ENCODE measurements around the gene FNBP1. TPM values are rescaled to one million over a fixed set of nuclear protein-coding genes. Genes with fewer than 3 reads are reported as not detected.

The FNBP1 gene
- total and polyA plus RNA-seq, 2 of the 8 experiments (the other 6 are each of a cell fraction or from before 2014, with no cell fraction given) = 7.2 to 40.9 TPM

DNA sequence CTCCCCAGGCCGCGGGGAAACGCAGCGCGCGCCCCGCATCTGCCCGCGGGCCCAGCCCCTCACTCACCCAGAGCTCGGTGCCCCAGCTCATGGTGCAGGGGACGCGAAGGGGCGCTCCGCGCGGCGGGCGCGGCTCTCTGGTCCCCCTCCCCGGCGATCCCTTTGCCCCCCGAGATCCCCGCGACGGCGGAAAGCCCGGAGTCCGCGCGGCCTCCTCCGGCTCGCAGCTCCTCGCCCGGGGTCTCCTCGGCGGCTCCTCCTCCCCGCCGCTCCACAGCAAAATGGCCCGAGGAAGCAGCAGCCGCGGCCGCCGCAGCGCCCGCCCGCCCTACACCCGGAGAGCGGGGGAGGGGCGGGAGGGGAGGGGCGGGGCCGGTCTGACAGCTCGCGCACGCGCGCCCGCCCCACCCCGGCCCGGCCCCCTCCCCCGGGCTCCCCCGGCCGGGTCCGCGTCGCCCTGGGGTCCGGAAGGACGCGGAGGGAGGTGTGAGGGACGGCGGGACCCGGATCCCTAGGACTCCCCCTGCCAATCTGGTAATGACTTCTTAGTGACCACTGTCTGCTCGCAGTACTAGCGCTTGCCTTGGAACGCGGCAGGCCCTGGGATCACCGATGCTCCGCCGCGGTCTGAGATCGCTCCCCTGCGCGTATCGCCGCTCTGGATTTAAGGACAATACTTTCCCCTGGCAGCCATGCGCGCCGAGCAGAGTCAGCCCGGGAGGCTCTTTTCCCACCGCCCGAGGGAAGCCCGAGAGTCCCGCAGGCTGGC, at the start of gene FNBP1 (continued):
- TF ChIP-seq, protein P1, sequence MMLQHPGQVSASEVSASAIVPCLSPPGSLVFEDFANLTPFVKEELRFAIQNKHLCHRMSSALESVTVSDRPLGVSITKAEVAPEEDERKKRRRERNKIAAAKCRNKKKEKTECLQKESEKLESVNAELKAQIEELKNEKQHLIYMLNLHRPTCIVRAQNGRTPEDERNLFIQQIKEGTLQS (IDR thresholded peaks at IDR 0.05; ENCODE audit: insufficient read depth, low read depth, low read length) = no peak
- TF ChIP-seq, protein P2, sequence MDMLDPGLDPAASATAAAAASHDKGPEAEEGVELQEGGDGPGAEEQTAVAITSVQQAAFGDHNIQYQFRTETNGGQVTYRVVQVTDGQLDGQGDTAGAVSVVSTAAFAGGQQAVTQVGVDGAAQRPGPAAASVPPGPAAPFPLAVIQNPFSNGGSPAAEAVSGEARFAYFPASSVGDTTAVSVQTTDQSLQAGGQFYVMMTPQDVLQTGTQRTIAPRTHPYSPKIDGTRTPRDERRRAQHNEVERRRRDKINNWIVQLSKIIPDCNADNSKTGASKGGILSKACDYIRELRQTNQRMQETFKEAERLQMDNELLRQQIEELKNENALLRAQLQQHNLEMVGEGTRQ (IDR thresholded peaks at IDR 0.05; ENCODE audit: low read length) = no peak
- no peak for TF ChIP-seq TCF12 (IDR thresholded peaks at IDR 0.05; ENCODE audit: low read depth, low read length)
- no peak for TF ChIP-seq EZH2 (IDR thresholded peaks at IDR 0.05; ENCODE audit: low read depth, low read length, severe bottlenecking)
- no peak for TF ChIP-seq CTBP2 (IDR thresholded peaks at IDR 0.05; ENCODE audit: borderline replicate concordance, insufficient read depth, insufficient read length, low read length)
- TF ChIP-seq TBP (IDR thresholded peaks at IDR 0.05; ENCODE audit: low read depth, low read length) = 0 out of 2 replicates have a peak, but pooled peaks have one; percentile 39
- TF ChIP-seq CEBPB (IDR thresholded peaks at IDR 0.05; ENCODE audit: low read depth, low read length) = no peak
- no peak for TF ChIP-seq JUN (IDR thresholded peaks at IDR 0.05; ENCODE audit: low read depth, low read length)
- TF ChIP-seq PHF8 (conservative IDR thresholded peaks at IDR 0.05; ENCODE audit: low read depth, low read length) = peak; percentile 46
- no peak for TF ChIP-seq RNF2 (IDR thresholded peaks at IDR 0.05; ENCODE audit: borderline replicate concordance, low read depth, low read length, missing control alignments, poor library complexity, severe bottlenecking)
- TF ChIP-seq SP2 (IDR thresholded peaks at IDR 0.05; ENCODE audit: low read length) = no peak
- no peak for TF ChIP-seq JUND (IDR thresholded peaks at IDR 0.05; ENCODE audit: low read length)
- TF ChIP-seq BACH1 (IDR thresholded peaks at IDR 0.05; ENCODE audit: low read length) = 0 out of 2 replicates have a peak, but pooled peaks have one; percentile 7
- TF ChIP-seq, protein P3, sequence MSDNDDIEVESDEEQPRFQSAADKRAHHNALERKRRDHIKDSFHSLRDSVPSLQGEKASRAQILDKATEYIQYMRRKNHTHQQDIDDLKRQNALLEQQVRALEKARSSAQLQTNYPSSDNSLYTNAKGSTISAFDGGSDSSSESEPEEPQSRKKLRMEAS (IDR thresholded peaks at IDR 0.05) = no peak
- peak; percentile 60; the same call in 1 of the 2 replicates for TF ChIP-seq RBBP5 (IDR thresholded peaks at IDR 0.05; ENCODE audit: borderline replicate concordance, low read depth, low read length)
- peak; percentile 20 to 71; a peak in 2 of 4 replicates for TF ChIP-seq SIN3A (conservative IDR thresholded peaks at IDR 0.05 in 1 of 2, IDR thresholded peaks at IDR 0.05 in 1 of 2; ENCODE audit: low read depth in 1 of 2, low read length in 2 of 2)
- TF ChIP-seq NANOG (IDR thresholded peaks at IDR 0.05; ENCODE audit: insufficient read depth, low read depth, low read length, poor library complexity, severe bottlenecking) = no peak
- TF ChIP-seq BCL11A (IDR thresholded peaks at IDR 0.05; ENCODE audit: low read depth in 2 of 2, low read length in 2 of 2) = no peak
- TF ChIP-seq RAD21 (IDR thresholded peaks at IDR 0.05 in 1 of 2, conservative IDR thresholded peaks at IDR 0.05 in 1 of 2; ENCODE audit: low read depth in 2 of 2, low read length in 2 of 2) = peak; percentile 1 to 16; a peak in 2 of 4 replicates
- no peak for TF ChIP-seq RXRA (IDR thresholded peaks at IDR 0.05; ENCODE audit: insufficient read depth, low read depth, low read length)
- no peak for TF ChIP-seq SRF (IDR thresholded peaks at IDR 0.05; ENCODE audit: low read depth, low read length)
